ENCODE measurements around the gene ATP11B. TPM values are rescaled to one million over a fixed set of nuclear protein-coding genes. Genes with fewer than 3 reads are reported as not detected.

The ATP11B gene
- total RNA-seq, 2 experiments from 2014 or later, result 139 to 143 TPM

- ATAC-seq (ENCODE audit: poor library complexity) (no peak), DNase-seq (no peak)
- Histone ChIP-seq H3K4me3 (ENCODE audit: low read length) (no peak overlapping the region), H3K27me3 (ENCODE audit: control insufficient read depth in 1 of 2, insufficient read depth in 2 of 2, low read length in 2 of 2) (peaks cover 0 to 2% of the 10 kb centered on the region in 2 experiments), H3K36me3 (ENCODE audit: insufficient read depth, low read length) (no peaks in the 10 kb centered on the region), H3K27ac (ENCODE audit: low read depth in 1 of 2, low read length in 2 of 2) (no peak overlapping the region), H3K9me3 (ENCODE audit: control insufficient read depth in 1 of 2, insufficient read depth in 1 of 2, low read length in 2 of 2) (no peaks in the 10 kb centered on the region), H3K4me1 (ENCODE audit: insufficient read depth, low read length) (no peaks in the 10 kb centered on the region)
- Mint-ChIP-seq H3K4me3 (no peak overlapping the region), H3K9me3 (peaks cover 1% of the 10 kb centered on the region), H3K4me1 (ENCODE audit: low read depth) (no peaks in the 10 kb centered on the region), H3K27me3 (peaks cover 6% of the 10 kb centered on the region), H3K36me3 (ENCODE audit: low read depth) (no peaks in the 10 kb centered on the region), H3K27ac (no peak overlapping the region)
- TF ChIP-seq CTCF (IDR thresholded peaks at IDR 0.05), result no peak
- POLR2A ChIA-PET, result no interaction called here
- intact Hi-C loops (cut with DNase I, micrococcal nuclease), result no loop called here
- CTCF ChIA-PET, result no interaction called here
Measured at GRCh38 chr3:182769673-182770072, 23.6 kb upstream of the ATP11B start.

GRCh38 chr3:182782149-182782548 is 11.2 kb upstream of the ATP11B start:
- intact Hi-C loops (cut with DNase I, micrococcal nuclease), result no loop called here
- POLR2A ChIA-PET, result no interaction called here

GRCh38 chr3:182783106-182783505 is 10.2 kb upstream of the ATP11B start:
- Mint-ChIP-seq H3K36me3 (ENCODE audit: low read depth) (no peaks in the 10 kb centered on the region), H3K27me3 (peaks cover 21% of the 10 kb centered on the region), H3K4me1 (ENCODE audit: low read depth) (no peaks in the 10 kb centered on the region), H3K27ac (no peak overlapping the region), H3K4me3 (no peak overlapping the region), H3K9me3 (no peaks in the 10 kb centered on the region)
- no peak for DNase-seq
- TF ChIP-seq CTCF (IDR thresholded peaks at IDR 0.05), result no peak
- Histone ChIP-seq H3K27ac (ENCODE audit: low read depth in 1 of 2, low read length in 2 of 2) (no peak overlapping the region), H3K9me3 (ENCODE audit: control insufficient read depth in 1 of 2, insufficient read depth in 1 of 2, low read length in 2 of 2) (no peaks in the 10 kb centered on the region), H3K27me3 (ENCODE audit: control insufficient read depth in 1 of 2, insufficient read depth in 2 of 2, low read length in 2 of 2) (peaks cover 8 to 13% of the 10 kb centered on the region in 2 experiments), H3K36me3 (ENCODE audit: insufficient read depth, low read length) (no peaks in the 10 kb centered on the region), H3K4me3 (ENCODE audit: low read length) (no peak overlapping the region), H3K4me1 (ENCODE audit: insufficient read depth, low read length) (no peaks in the 10 kb centered on the region)
- intact Hi-C loops (cut with DNase I, micrococcal nuclease), result no loop called here
- CTCF ChIA-PET, result no interaction called here
- ATAC-seq (ENCODE audit: poor library complexity), result no peak
- POLR2A ChIA-PET, result no interaction called here

More at GRCh38 chr3:182782149-182782548, 11.2 kb upstream of the ATP11B start:
- Histone ChIP-seq H3K27me3 (ENCODE audit: control insufficient read depth in 1 of 2, insufficient read depth in 2 of 2, low read length in 2 of 2) (peaks cover 8 to 13% of the 10 kb centered on the region in 2 experiments), H3K4me1 (ENCODE audit: insufficient read depth, low read length) (no peaks in the 10 kb centered on the region), H3K36me3 (ENCODE audit: insufficient read depth, low read length) (no peaks in the 10 kb centered on the region), H3K27ac (ENCODE audit: low read depth in 1 of 2, low read length in 2 of 2) (no peak overlapping the region), H3K9me3 (ENCODE audit: control insufficient read depth in 1 of 2, insufficient read depth in 1 of 2, low read length in 2 of 2) (peaks cover 1 to 6% of the 10 kb centered on the region in 2 experiments), H3K4me3 (ENCODE audit: low read length) (no peak overlapping the region)
- Mint-ChIP-seq H3K4me1 (ENCODE audit: low read depth) (no peaks in the 10 kb centered on the region), H3K27ac (no peak overlapping the region), H3K36me3 (ENCODE audit: low read depth) (no peaks in the 10 kb centered on the region), H3K9me3 (no peaks in the 10 kb centered on the region), H3K27me3 (peaks cover 21% of the 10 kb centered on the region), H3K4me3 (no peak overlapping the region)
- TF ChIP-seq CTCF (IDR thresholded peaks at IDR 0.05), result no peak
- ATAC-seq (ENCODE audit: poor library complexity) (no peak), DNase-seq (no peak)
- CTCF ChIA-PET, result interaction anchor here (0.9 kb wide), 1 partner anchor 27 kb away, joined by 3 read pairs; no protein-coding TSS in a partner anchor
